Stomach (tissue), 4 donors: ENCODE data around the gene TAAR6.

Experiments used
- CTCF ChIP-seq, 7 experiments: fragments of 450-650 bp in 4 of 7; fragments of 200-600 bp in 3 of 7; sonication (generic) in 3 of 7; IDR thresholded peaks; one replicate each; pipeline ENCODE4 v1.5.1; 2016 to 2019; ENCODE audit warnings: antibody characterized with exemption in 7 of 7, control low read depth in 2 of 7, mild to moderate bottlenecking in 1 of 7
- EP300 ChIP-seq: sonication (generic); formaldehyde crosslinking; IDR thresholded peaks from one replicate; pipeline ENCODE4 v1.6.1; 2017; ENCODE audit warnings: antibody characterized with exemption
- POLR2A ChIP-seq, 4 donors: fragments of 450-650 bp; IDR thresholded peaks; one replicate each; pipeline ENCODE4 v1.6.1; 2016; ENCODE audit warnings: antibody characterized with exemption in 4 of 4, control low read depth in 2 of 4, mild to moderate bottlenecking in 1 of 4, moderate library complexity in 1 of 4

GRCh38 chr6:132537977-132538376, 32.1 kb upstream of the TAAR6 start, which contains the start of gene TAAR9:
- TF ChIP-seq CTCF (IDR thresholded peaks at IDR 0.05) (no peak), EP300 (no peak), POLR2A (IDR thresholded peaks at IDR 0.05) (no peak)
